Measurements from ENCODE around the gene FMNL3.
"Not testable (repeated sequence)": the region's sequence is repeated elsewhere in the genome, so short reads cannot be mapped to it uniquely, and the experiment has no call there.

The FMNL3 gene

DNA sequence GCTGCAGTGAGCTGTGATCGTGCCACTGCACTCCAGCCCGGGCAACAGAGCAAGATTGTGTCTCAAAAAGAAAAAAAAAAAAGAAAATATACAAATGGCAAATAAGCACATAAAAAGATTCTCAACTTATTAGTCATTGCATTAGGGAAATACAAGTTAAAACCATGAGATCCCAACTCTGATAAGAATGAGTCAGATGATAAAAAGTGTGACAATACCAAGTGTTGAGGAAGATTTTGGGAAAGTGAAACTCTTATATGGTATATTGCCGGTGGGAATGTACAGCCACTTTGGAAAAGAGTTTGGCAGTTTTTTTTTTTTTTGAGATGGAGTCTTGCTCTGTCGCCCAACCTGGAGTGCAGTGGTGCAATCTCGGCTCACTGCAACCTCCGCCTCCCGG lies 91.5 kb downstream of the FMNL3 start:
- Histone ChIP-seq H3K27ac (ENCODE audit: low read depth, low read length) (no peak overlapping the region), H2AFZ (ENCODE audit: low read length, unreplicated experiment) (no peak overlapping the region), H3K79me2 (ENCODE audit: control insufficient read depth, insufficient read depth, low read length, unreplicated experiment) (no peaks in the 10 kb centered on the region), H3K36me3 (ENCODE audit: insufficient read depth, low read length) (no peaks in the 10 kb centered on the region), H3K4me1 (ENCODE audit: control insufficient read depth, insufficient read depth, low read length, unreplicated experiment) (no peaks in the 10 kb centered on the region), H3K4me3 (ENCODE audit: low read depth, low read length) (no peak overlapping the region), H3K27me3 (ENCODE audit: insufficient read depth, low read length) (no peaks in the 10 kb centered on the region)

DNA sequence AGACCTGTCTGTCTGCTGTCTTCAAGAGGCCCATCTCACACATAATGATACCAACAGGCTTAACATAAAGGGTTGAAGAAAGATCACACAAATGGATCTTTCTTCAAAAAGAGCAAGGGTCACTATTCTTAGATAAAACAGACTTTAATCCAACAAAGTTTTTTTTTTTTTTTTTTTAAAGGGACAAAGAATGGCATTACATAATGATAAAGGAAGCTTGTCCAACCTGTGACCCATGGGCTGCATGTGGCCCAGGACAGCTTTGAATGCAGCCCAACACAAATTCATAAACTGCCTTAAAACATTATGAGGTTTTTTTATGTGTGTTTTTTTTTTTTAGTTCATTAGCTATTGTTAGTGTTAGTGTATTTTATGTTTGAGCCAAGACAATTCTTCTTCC lies 95.0 kb downstream of the FMNL3 start:
- no peak overlapping the region for H3K27ac ChIP-seq (ENCODE audit: low read depth, low read length)

DNA sequence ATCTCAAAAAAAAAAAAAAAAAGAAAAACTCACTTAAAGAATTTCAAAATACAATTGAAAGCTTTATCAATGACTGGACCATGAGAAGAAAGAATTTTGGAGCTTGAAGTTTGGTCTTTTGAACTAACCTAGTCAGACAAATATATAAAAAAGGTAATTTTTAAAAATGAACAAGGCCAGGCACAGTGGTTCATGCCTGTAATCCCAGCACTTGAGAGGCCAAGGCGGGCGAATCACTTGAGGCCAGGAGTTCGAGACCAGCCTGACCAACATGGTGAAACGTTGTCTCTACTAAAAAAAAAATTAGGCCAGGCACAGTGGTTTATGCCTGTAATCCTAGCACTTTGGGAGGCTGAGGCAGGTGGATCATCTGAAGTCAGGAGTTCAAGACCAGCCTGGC lies 96.4 kb downstream of the FMNL3 start:
- not testable (repeated sequence) for H3K27ac ChIP-seq (ENCODE audit: low read depth, low read length); H3K36me3 ChIP-seq (ENCODE audit: insufficient read depth, low read length); H3K79me2 ChIP-seq (ENCODE audit: control insufficient read depth, insufficient read depth, low read length, unreplicated experiment); H3K4me3 ChIP-seq (ENCODE audit: low read depth, low read length); H2AFZ ChIP-seq (ENCODE audit: low read length, unreplicated experiment); H3K4me1 ChIP-seq (ENCODE audit: control insufficient read depth, insufficient read depth, low read length, unreplicated experiment); H3K27me3 ChIP-seq (ENCODE audit: insufficient read depth, low read length)

More for the DNA sequence above, 95.0 kb downstream of the FMNL3 start:
- Histone ChIP-seq H3K79me2 (ENCODE audit: control insufficient read depth, insufficient read depth, low read length, unreplicated experiment) (no peaks in the 10 kb centered on the region), H3K36me3 (ENCODE audit: insufficient read depth, low read length) (no peaks in the 10 kb centered on the region), H3K4me3 (ENCODE audit: low read depth, low read length) (no peak overlapping the region), H2AFZ (ENCODE audit: low read length, unreplicated experiment) (no peak overlapping the region), H3K4me1 (ENCODE audit: control insufficient read depth, insufficient read depth, low read length, unreplicated experiment) (no peaks in the 10 kb centered on the region), H3K27me3 (ENCODE audit: insufficient read depth, low read length) (no peaks in the 10 kb centered on the region)

DNA sequence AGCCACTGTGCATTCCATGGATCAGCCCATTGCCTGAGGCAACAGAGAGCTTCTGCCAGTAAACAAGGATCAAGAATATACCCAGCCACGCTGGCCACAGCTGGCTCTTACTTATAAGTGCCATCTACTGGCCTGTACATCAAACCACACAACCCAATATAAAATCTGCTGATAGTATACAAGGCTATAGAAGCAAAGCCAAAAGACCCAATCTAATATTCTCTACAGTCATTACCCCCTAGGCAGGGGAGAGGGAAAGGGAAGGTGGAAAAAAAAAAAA lies 97.4 kb downstream of the FMNL3 start:
- H2AFZ ChIP-seq (ENCODE audit: low read length, unreplicated experiment), result no peak overlapping the region
- no peak overlapping the region for H3K27ac ChIP-seq (ENCODE audit: low read depth, low read length)
- H3K4me3 ChIP-seq (ENCODE audit: low read depth, low read length), result no peak overlapping the region
- no peaks in the 10 kb centered on the region for H3K79me2 ChIP-seq (ENCODE audit: control insufficient read depth, insufficient read depth, low read length, unreplicated experiment)
- no peaks in the 10 kb centered on the region for H3K27me3 ChIP-seq (ENCODE audit: insufficient read depth, low read length)
- no peaks in the 10 kb centered on the region for H3K4me1 ChIP-seq (ENCODE audit: control insufficient read depth, insufficient read depth, low read length, unreplicated experiment)
- H3K36me3 ChIP-seq (ENCODE audit: insufficient read depth, low read length), result no peaks in the 10 kb centered on the region

DNA sequence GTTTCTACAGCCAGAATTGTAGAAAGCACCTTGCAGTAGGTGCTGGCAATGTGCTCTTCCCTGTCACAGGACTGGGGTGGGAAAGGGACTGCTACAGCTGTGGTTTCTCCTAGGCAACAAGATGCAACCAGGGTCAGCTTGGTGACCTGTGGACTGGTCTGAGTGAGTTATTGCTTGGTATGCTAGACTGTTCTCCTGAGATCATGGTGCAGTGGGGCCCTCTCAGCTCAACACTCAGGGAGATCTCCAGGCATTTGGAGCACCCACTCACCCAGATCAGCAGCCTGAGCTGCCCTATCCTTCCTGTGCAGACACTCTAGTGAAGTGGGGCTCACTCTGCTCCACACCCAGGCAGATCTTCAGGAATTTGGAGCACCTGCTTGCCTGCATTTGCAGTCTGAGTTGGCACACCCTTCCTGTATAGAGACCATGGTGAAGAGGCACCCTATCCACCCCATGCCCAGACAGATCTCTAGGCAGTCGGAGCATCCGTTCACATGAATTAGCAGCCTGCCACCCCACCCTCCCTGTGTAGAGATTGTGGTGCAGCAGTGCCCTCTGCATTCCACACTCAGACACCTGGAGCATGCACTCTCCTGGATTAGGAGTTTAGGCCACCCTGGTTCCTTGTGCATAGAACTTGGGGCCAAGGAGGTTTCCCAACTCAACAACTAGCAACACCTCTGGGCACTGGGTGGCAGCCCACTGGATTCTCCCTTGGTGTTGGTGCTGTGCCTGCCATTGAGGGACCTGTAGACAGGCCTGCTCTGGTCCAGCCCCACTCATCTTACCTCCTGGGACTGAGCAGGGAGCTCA lies 97.9 kb downstream of the FMNL3 start:
- Histone ChIP-seq H3K36me3 (ENCODE audit: insufficient read depth, low read length) (no peaks in the 10 kb centered on the region), H3K4me3 (ENCODE audit: low read depth, low read length) (no peak overlapping the region), H3K79me2 (ENCODE audit: control insufficient read depth, insufficient read depth, low read length, unreplicated experiment) (no peaks in the 10 kb centered on the region), H2AFZ (ENCODE audit: low read length, unreplicated experiment) (no peak overlapping the region), H3K27ac (ENCODE audit: low read depth, low read length) (no peak overlapping the region), H3K4me1 (ENCODE audit: control insufficient read depth, insufficient read depth, low read length, unreplicated experiment) (no peaks in the 10 kb centered on the region), H3K27me3 (ENCODE audit: insufficient read depth, low read length) (no peaks in the 10 kb centered on the region)

DNA sequence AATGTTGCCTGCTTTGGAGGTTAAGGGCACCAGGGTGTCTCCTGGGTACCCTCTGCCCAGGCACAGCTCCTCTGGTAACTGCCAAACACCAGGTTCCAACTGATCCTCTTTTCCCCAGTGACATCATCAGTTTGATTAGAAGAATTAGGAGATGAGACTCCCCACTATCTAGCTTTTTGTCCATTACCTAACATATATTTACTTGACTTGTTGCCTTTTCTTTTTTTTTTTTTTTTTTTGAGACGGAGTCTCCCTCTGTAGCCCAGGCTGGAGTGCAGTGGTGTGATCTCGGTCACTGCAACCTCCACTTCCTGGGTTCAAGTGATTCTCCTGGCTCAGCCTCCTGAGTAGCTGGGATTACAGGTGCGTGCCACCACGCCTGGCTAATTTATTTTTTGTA lies 101.7 kb downstream of the FMNL3 start, which contains the start of gene FAM186B:
FAM186B (minus strand) TSS at position 101 of the 400 bp plus-strand sequence. CDS start 162 bp downstream, outside the sequence.
- not testable (repeated sequence) for H3K4me1 ChIP-seq (ENCODE audit: control insufficient read depth, insufficient read depth, low read length, unreplicated experiment); H3K79me2 ChIP-seq (ENCODE audit: control insufficient read depth, insufficient read depth, low read length, unreplicated experiment); H2AFZ ChIP-seq (ENCODE audit: low read length, unreplicated experiment); H3K27ac ChIP-seq (ENCODE audit: low read depth, low read length); H3K36me3 ChIP-seq (ENCODE audit: insufficient read depth, low read length); H3K27me3 ChIP-seq (ENCODE audit: insufficient read depth, low read length); H3K4me3 ChIP-seq (ENCODE audit: low read depth, low read length)

DNA sequence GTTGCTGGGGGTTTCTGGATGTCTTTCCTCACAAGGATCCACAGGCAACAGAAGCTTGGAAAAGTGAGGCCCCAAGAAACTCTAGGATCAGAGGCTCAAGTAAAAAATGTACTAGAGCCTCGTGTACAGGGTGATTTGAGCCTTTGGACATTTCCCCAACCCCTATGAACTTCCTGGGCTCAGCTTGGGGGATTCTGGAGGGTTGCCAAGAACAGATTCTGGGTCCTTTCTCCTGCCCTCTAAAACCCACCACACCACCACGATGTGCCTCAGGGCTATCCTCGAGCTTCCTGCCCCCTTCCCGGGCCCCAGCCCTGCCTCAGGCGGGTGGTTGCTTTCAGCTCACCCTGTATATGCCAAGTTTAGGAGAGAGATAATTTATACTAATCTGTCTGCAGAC lies 102.3 kb downstream of the FMNL3 start:
- Histone ChIP-seq H3K4me1 (ENCODE audit: control insufficient read depth, insufficient read depth, low read length, unreplicated experiment) (no peaks in the 10 kb centered on the region), H3K79me2 (ENCODE audit: control insufficient read depth, insufficient read depth, low read length, unreplicated experiment) (no peaks in the 10 kb centered on the region), H2AFZ (ENCODE audit: low read length, unreplicated experiment) (no peak overlapping the region), H3K27ac (ENCODE audit: low read depth, low read length) (no peak overlapping the region), H3K4me3 (ENCODE audit: low read depth, low read length) (no peak overlapping the region), H3K27me3 (ENCODE audit: insufficient read depth, low read length) (no peaks in the 10 kb centered on the region), H3K36me3 (ENCODE audit: insufficient read depth, low read length) (no peaks in the 10 kb centered on the region)

DNA sequence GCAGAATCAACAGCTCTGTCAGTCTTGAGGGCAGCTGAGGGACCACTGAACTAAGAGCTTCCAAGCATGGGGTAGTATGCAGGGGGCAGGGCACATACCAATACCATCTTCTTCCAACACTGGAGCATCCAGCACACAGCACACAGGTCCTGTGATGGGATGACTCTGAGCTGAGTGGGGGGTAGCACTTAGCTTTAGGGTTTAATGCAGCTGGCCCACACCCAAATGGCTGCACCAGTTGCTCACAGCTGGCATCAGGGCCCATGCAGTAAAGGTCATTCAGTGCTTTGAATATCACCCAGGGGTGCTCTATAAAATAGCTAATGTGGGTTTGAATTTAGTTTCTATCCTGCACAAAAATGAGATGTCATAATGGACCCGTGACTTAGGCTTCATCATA lies 103.5 kb downstream of the FMNL3 start:
- H2AFZ ChIP-seq (ENCODE audit: low read length, unreplicated experiment), result no peak overlapping the region
- H3K4me3 ChIP-seq (ENCODE audit: low read depth, low read length), result no peak overlapping the region
- no peaks in the 10 kb centered on the region for H3K4me1 ChIP-seq (ENCODE audit: control insufficient read depth, insufficient read depth, low read length, unreplicated experiment)
- H3K27me3 ChIP-seq (ENCODE audit: insufficient read depth, low read length), result no peaks in the 10 kb centered on the region
- no peak overlapping the region for H3K27ac ChIP-seq (ENCODE audit: low read depth, low read length)
- no peaks in the 10 kb centered on the region for H3K36me3 ChIP-seq (ENCODE audit: insufficient read depth, low read length)
- H3K79me2 ChIP-seq (ENCODE audit: control insufficient read depth, insufficient read depth, low read length, unreplicated experiment), result no peaks in the 10 kb centered on the region

DNA sequence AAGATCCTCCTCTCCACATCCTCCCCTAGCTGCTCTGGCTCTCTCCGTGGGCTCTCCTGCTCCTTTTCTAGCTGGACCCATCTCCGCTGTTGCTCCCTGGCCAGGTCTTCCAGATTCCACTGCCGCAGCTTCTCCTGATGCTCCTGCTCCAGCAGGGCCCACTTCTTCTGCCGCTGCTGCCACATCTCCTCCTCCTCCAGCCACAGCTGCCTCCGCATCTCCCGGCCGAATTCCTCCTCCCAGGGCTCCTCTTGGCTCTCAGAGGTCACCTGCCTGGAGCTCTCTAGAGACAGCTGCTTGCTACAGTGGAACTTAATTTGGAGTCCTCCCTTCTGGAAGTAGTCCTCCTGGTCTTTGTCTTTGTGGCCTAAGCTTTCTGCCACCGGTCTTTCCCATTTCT lies 107.2 kb downstream of the FMNL3 start:
- Histone ChIP-seq H3K4me3 (ENCODE audit: low read depth, low read length) (no peak overlapping the region), H2AFZ (ENCODE audit: low read length, unreplicated experiment) (no peak overlapping the region), H3K27me3 (ENCODE audit: insufficient read depth, low read length) (no peaks in the 10 kb centered on the region), H3K36me3 (ENCODE audit: insufficient read depth, low read length) (0 out of 2 replicates have a peak, but pooled peaks cover 6% of the 10 kb centered on the region), H3K27ac (ENCODE audit: low read depth, low read length) (no peak overlapping the region), H3K4me1 (ENCODE audit: control insufficient read depth, insufficient read depth, low read length, unreplicated experiment) (no peaks in the 10 kb centered on the region), H3K79me2 (ENCODE audit: control insufficient read depth, insufficient read depth, low read length, unreplicated experiment) (no peaks in the 10 kb centered on the region)

DNA sequence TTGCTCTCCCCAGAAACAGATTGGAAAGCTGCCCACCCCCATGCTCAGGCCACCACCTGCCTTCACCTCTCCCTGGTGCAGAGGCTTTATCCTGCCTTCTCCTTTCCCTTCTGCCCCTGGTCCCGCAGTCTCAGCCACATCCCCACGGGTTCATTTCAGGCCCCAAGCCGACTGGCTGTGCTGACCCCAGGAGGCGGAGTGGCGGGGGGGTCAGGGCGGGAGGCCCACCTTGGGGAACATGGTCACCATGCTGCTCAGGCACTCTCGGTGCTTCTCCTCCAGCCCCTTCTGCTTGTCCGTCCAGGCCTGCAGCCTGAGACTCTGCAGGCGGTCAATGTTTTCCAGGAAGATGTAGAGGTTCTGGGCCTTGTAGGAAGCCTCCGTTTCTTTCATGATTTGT lies 108.7 kb downstream of the FMNL3 start:
- H2AFZ ChIP-seq (ENCODE audit: low read length, unreplicated experiment), result no peak overlapping the region
- no peaks in the 10 kb centered on the region for H3K4me1 ChIP-seq (ENCODE audit: control insufficient read depth, insufficient read depth, low read length, unreplicated experiment)
- H3K4me3 ChIP-seq (ENCODE audit: low read depth, low read length), result no peak overlapping the region
- no peak overlapping the region for H3K27ac ChIP-seq (ENCODE audit: low read depth, low read length)
- no peaks in the 10 kb centered on the region for H3K79me2 ChIP-seq (ENCODE audit: control insufficient read depth, insufficient read depth, low read length, unreplicated experiment)
- no peaks in the 10 kb centered on the region for H3K27me3 ChIP-seq (ENCODE audit: insufficient read depth, low read length)
- H3K36me3 ChIP-seq (ENCODE audit: insufficient read depth, low read length), result 0 out of 2 replicates have a peak, but pooled peaks cover 6% of the 10 kb centered on the region

DNA sequence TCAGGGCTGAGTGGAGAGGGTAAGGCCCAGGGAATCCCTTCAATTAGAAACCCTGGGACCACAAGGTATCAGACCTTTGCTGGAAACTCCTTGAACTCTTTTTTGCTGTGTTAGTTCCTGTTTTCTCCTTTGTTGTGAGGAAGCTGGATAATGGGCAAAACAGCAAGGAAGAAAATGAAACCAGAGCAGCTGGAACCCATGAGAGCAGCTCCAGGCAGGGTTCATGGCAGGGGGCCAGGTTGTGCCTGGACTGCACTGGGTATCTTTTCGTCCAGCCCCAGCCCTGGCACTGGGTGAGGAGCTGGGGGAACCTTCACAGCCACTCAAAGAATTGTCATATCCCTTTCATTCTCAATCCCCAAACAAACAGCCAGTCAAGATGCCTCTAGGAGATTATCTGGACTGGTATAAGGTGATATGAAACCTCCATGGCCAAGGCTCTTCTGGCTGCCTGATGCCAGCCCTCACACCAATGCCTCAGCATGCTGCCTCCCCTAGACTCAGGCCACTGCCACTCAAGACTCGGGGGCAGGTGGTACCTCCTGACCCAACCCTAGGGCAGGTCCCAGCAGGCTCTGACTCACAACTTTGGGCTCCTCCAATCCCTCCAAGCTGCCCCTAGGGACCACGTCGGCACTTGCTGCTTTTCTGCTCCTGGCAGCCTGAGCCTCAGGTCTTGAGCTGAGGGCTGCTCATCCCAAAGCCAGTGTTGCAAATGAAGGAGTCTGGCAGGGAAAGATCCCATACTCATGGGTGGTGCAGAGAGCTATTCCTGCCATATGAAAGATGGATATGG lies 118.3 kb downstream of the FMNL3 start:
- H3K27ac ChIP-seq (ENCODE audit: low read depth, low read length), result no peak overlapping the region
- no peaks in the 10 kb centered on the region for H3K27me3 ChIP-seq (ENCODE audit: insufficient read depth, low read length)
- peaks cover 9% of the 10 kb centered on the region for H3K36me3 ChIP-seq (ENCODE audit: insufficient read depth, low read length)
- H3K79me2 ChIP-seq (ENCODE audit: control insufficient read depth, insufficient read depth, low read length, unreplicated experiment), result no peaks in the 10 kb centered on the region
- no peak overlapping the region for H3K4me3 ChIP-seq (ENCODE audit: low read depth, low read length)
- H3K4me1 ChIP-seq (ENCODE audit: control insufficient read depth, insufficient read depth, low read length, unreplicated experiment), result peaks cover 11% of the 10 kb centered on the region
- no peak overlapping the region for H2AFZ ChIP-seq (ENCODE audit: low read length, unreplicated experiment)
